ENCODE results near the gene BMPR2. TPM values are rescaled to one million over a fixed set of nuclear protein-coding genes. Genes with fewer than 3 reads are reported as not detected.

The BMPR2 gene
- total RNA-seq, 1 experiment from 2014 or later = 10.0 TPM

- Histone ChIP-seq H3K4me3 (ENCODE audit: low read length) (peak overlapping the region; percentile 99), H4K20me1 (ENCODE audit: low read length) (0 out of 2 replicates have a peak, but pooled peaks cover 5% of the 10 kb centered on the region), H3K4me2 (ENCODE audit: low read length) (peak overlapping the region; percentile 84), H3K79me2 (ENCODE audit: low read length) (peaks cover 60% of the 10 kb centered on the region), H3K27ac (ENCODE audit: low read length) (peak overlapping the region; percentile 55), H3K27me3 (ENCODE audit: low read length) (no peaks in the 10 kb centered on the region), H3K4me1 (ENCODE audit: insufficient read depth, low read length) (peaks cover 16% of the 10 kb centered on the region; the same call in 1 of the 2 replicates), H2AFZ (ENCODE audit: low read length) (peak overlapping the region; percentile 92), H3K9ac (ENCODE audit: low read length) (peak overlapping the region; percentile 79), H3F3A (ENCODE audit: low read length, unreplicated experiment) (no peaks in the 10 kb centered on the region), H3K9me2 (replicated peaks; ENCODE audit: low read length) (no peaks in the 10 kb centered on the region), H3K9me3 (ENCODE audit: low read length) (no peaks in the 10 kb centered on the region), H3K36me3 (ENCODE audit: low read depth, low read length) (no peaks in the 10 kb centered on the region)
- ATAC-seq (peak; percentile 10), DNase-seq (peak; percentile 43)
- no peak for TF ChIP-seq EZH2 (IDR thresholded peaks at IDR 0.05; ENCODE audit: low read length, unreplicated experiment)
- TF ChIP-seq CTCF (conservative IDR thresholded peaks at IDR 0.05; ENCODE audit: low read depth, low read length) = no peak
- no peak for TF ChIP-seq EZH2phosphoT487 (IDR thresholded peaks at IDR 0.05; ENCODE audit: borderline replicate concordance, low read length)
- no TSS peak for BruUV-seq (replicated peaks)
- ChIA-PET POLR2A (ENCODE audit: unreplicated experiment) (no interaction called here), CTCF (no interaction called here)
- intact Hi-C loops (cut with micrococcal nuclease) = loop anchor here (5.0 kb wide), 3 partner anchors 60 to 110 kb away; partner anchors contain the start of gene NOP58
These were observed 1.2 kb downstream of the BMPR2 start for GRCh38 chr2:202377207-202377761.

- Histone ChIP-seq H4K20me1 (ENCODE audit: low read length) (0 out of 2 replicates have a peak, but pooled peaks cover 5% of the 10 kb centered on the region), H3K79me2 (ENCODE audit: low read length) (peaks cover 67% of the 10 kb centered on the region), H3F3A (ENCODE audit: low read length, unreplicated experiment) (no peaks in the 10 kb centered on the region), H3K9ac (ENCODE audit: low read length) (peak overlapping the region; percentile 79), H3K27me3 (ENCODE audit: low read length) (no peaks in the 10 kb centered on the region), H3K9me2 (replicated peaks; ENCODE audit: low read length) (no peaks in the 10 kb centered on the region), H2AFZ (ENCODE audit: low read length) (peak overlapping the region; percentile 92; the same call in 1 of the 2 replicates), H3K4me1 (ENCODE audit: insufficient read depth, low read length) (peaks cover 16% of the 10 kb centered on the region; the same call in 1 of the 2 replicates), H3K4me3 (ENCODE audit: low read length) (peak overlapping the region; percentile 99), H3K9me3 (ENCODE audit: low read length) (no peaks in the 10 kb centered on the region), H3K4me2 (ENCODE audit: low read length) (peak overlapping the region; percentile 84), H3K36me3 (ENCODE audit: low read depth, low read length) (no peaks in the 10 kb centered on the region), H3K27ac (ENCODE audit: low read length) (no peak overlapping the region)
- CTCF ChIA-PET = no interaction called here
- peak; percentile 25 for DNase-seq
- TF ChIP-seq EZH2phosphoT487 (IDR thresholded peaks at IDR 0.05; ENCODE audit: borderline replicate concordance, low read length) (no peak), EZH2 (IDR thresholded peaks at IDR 0.05; ENCODE audit: low read length, unreplicated experiment) (no peak), CTCF (conservative IDR thresholded peaks at IDR 0.05; ENCODE audit: low read depth, low read length) (no peak)
- intact Hi-C loops (cut with micrococcal nuclease) = loop anchor here (5.0 kb wide), 3 partner anchors 61 to 111 kb away; partner anchors contain the start of gene NOP58
- BruUV-seq (replicated peaks) = no TSS peak
- ATAC-seq = no peak
- POLR2A ChIA-PET (ENCODE audit: unreplicated experiment) = no interaction called here
These were observed 1.9 kb downstream of the BMPR2 start for GRCh38 chr2:202378001-202378400.

All from PC-3 (cell line).